ENCODE results near the gene CDCA8.

Gene CDCA8

DNA sequence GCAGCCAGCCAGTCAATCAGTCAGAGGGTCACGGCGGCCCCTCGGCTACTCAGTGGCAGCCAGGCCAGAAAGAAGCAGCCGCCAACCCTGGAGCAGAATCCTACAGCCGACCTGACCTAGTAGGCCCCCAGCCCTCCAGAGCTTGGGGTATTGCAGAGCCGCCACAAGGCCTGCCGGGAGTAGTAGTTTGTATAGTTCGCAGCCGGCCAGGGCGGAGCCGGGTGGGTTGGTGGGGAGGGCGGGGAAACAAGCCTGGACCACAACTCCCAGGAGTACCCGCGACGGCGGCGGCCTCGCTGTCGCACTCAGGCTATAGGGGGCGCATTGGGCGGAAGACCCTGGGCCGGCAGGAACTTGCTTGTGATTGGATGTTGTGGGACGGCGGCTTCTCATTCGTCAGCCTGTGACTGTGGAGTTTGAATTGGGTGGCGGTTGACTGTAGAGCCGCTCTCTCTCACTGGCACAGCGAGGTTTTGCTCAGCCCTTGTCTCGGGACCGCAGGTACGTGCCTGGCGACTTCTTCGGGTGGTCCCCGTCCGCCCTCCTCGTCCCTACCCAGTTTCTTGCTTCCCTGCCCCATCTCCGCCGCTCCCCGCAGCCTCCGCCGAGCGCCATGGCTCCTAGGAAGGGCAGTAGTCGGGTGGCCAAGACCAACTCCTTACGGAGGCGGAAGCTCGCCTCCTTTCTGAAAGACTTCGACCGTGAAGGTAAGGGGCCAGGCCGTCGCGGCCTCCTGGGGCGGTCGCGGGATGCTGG is at the start of gene CDCA8:
TSS of gene CDCA8 (plus strand) at position 439 of the 756 bp plus-strand sequence. CDS start at position 614, 175 bp downstream.
- DNase-seq: peak; percentile 99

DNA sequence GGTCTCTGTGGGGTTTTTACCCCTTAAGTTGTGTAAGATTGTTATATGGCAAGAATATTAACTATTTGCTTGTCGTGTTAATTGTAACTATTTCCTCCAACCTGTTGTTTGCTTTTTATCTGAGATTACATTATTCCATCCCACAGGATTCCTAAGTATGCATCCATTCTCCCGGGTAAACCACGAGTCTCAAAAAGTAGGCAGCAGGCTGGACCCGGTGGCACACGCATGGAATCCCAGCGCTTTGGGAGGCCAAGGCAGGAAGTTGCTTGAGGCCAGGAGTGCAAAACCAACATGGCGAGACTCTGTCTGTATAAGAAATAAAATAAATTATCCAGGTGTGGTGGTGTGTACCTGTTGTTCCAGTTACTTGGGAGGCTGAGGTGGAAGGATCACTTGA is 45.0 kb upstream of the CDCA8 start:
- DNase-seq: no peak

DNA sequence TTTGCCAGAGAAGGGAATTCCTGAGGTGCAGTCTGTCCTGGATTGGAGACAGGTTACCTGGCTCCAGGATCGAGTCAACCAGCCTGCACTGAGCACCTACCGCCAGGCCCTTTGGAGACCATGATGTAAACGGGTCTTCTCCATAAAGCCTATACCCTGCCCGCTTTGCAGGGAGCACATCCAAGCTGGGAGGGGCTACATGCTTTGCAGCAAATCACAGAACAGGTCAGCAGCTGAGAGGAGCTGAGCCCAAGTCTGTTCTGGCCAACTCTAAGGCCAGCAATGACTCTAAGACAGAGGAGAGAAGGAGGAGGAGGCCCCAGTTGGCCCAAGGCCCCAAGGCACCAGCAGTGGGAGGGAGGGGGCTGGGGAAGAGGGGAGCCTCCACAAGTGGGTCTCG is 42.1 kb upstream of the CDCA8 start:
- DNase-seq: no peak

DNA sequence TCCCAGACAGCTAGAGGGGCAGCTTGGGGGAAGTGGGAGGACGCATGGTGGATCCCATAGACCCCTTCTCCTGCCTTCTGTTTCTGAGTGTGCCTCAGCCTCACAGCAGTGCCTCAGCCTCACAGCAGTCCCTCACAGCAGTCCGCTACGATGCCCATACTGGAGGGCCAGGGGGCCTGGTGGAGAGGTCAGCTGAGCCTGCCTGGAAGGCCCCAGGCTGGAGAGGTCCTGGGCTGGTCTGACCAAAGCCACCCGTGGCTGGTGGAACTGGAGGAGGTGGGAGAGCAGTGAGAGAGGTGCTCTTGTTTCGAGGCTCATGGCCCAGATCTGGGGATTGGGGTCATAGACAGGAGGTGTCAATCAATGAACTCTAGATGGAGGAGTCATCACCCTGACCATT is 41.6 kb upstream of the CDCA8 start:
- DNase-seq: no peak

DNA sequence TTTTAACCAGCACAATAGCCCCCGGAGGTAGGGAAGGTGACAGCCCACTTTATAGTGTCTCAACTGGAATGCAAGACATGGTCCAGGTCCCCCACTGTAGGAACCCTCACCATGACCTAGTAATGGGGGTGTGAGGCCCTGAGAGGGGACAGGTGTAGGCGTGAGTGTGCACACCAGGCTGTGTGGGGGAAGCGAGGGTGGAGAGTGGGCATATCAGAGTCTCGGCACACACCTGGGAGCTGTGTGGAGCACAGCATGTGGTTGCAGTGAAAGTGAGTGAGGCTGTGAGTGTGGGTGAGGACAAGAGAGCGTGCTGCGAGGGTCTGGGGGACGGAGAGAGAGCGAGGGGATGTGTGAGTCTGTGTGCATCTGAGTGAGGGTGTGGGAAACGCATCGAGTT is 40.5 kb upstream of the CDCA8 start:
- DNase-seq: no peak

DNA sequence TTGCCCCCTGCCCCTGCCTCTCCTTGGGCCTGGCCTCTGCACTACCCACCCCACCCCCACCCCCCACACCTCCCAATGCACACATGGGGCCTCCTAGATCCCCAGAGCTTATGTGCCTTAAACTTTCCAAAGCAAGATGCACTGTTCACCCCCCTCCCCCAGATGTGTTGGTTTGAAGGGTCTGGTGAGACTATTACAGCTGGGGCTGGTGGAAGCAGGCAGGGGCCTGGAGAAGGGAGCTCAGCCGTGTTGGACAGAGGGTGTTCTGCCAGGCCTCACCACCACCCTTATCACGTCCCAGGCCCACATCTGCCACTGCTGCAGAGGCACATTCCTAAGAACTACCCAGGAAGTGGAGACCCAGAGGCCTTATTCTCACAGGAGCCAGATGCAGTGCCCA is 39.3 kb upstream of the CDCA8 start:
- DNase-seq: no peak

DNA sequence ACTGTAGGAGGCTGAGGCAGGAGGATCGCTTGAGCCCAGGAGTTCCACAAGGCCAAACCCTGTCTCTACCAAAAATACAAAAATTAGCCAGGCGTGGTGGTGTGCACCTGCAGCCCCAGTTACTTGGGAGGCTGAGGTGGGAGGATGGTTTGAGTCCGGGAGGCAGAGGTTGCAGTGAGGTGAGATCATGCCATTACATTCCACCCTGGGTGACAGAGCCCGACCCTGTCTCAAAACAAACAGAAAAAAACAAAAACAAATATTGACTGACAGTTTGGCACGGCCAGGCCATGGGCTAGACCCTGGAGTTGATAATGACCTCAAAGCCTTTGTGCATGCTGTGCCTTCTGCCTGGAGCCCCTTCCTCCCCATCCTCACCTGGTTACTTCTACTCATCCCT is 38.4 kb upstream of the CDCA8 start:
- DNase-seq: no peak

DNA sequence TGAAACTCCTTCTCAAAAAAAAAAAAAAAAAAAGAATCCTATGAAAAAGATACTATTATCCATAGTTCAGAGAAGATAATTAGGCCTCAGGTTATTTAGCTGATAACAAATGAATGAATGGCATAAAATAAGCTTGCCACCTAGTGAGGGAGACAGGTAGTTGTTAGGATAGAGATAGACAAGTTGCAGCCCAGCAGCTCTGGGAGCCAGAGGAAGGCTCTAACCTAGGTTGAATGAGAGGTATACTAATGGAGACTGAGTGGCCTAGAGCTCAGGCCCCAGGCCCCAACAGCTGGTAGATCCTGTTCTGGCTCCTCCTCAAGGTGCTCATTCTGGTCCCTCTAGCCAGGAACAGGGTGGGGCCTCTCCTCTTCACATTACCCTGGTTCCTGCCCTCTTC is 37.0 kb upstream of the CDCA8 start:
- DNase-seq: no peak

DNA sequence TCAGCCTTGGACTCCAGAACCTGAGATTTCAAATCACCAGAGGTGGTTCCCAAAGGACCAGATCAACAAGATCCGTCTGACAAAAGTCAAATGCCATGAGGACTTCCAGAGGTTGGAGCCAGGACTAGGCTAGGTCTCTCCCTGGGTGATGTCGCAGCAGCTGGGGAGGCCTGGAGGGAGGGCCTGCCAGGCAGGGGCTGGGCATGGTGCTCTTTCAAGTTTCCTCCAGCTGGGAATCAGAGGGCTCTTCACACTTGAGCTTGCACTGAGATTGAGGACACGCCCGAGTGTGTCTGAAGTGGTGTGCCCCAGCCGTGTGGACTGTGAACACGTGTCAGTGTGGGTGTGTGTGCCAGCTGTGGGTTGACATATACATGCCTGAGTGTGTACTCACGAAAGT is 36.3 kb upstream of the CDCA8 start:
- no peak for DNase-seq

DNA sequence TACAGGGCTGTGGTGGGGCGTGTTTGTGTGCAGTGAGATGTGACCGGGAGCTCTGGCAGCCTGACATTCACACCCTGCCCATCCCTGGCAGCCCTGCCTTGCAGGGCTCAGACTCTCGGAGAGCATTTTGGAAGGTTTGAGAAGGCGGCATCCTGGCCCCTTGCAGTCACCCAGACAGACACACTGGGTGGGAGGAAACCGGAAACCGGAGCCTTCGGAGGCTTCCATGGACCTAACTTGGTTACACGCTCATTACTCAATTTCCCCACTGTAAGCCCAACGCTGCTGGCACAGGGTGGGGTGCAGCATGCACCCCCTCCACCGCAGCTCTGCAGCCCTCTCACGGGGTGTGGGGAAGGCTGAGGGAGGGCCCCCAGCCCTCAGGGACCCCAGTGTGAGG is 35.4 kb upstream of the CDCA8 start:
- DNase-seq: no peak

DNA sequence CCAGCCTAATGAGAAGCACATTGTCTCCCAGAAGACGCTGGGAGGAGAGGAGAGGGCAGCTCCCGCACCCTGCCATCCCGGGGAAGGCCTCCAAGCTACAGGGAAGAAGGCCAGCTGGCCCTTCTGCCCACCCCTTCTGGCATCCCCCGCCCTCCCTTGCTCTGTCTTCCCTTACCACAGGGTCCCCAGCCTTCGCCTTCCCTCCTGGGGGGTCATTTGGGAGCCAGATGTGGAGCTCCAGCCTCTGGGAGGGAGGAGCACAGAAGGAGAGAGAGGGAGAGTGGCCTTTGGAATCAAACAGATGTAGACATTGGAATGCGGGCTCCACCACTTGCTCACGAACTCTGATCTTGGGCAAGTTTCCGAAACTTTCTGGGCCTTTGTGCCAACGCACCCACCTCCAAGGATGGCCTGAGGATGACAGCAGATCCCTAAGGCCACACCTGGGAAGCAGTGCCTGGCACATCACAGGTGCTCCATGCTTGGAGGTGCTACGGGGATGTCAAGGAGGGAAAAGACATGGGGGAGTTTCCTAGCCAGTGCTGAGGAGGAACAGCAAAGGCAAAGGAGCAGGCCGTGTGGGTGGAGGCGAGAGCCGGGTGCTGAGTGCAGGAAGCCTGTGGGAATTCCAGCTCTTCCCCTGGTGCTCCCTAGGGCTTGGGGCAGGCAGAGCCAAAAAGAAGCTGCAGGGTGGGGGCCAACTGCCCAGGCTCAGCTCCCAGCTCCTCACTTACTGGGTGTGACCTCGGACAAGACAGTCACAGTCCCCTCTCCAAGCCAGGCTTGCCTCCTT is 34.5 kb upstream of the CDCA8 start:
- DNase-seq: no peak

DNA sequence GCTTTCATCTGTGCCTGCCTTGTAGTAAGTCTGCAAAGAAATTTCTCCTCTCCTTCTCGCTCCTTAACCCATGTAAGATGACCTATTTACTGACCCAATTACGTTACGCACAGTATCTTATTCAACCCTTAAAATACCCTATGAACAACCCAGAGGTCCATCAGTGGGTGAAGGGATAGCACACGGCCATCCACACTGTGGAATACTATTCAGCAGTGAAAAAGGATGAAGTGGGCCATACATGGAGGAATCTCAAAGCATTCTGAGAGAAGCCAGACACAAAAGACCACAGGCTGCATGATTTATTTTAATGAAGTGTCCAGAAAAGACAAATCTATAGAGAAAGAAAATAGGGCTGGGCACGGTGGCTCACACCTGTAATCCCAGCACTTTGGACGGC is 33.8 kb upstream of the CDCA8 start:
- DNase-seq: no peak

DNA sequence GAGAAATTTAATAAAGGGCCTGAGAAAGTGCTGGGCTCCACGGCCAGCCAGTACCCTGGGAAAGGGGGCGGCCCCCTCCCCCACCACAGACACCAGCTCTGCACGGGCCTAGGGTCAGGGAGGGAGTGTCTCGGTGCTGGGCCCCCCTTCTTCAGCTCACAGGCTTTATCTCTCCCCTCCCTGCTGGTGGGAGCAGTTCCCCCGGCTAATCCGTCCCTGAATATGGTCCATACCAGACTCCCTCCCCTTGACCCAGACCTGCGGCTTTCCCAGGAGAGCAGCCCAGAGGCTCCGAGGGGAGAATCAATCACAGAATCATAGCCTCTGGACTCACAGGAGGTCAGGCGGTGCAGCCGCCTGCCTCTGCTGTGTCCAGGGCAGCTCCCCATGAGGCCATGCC is 31.7 kb upstream of the CDCA8 start:
- DNase-seq: no peak

DNA sequence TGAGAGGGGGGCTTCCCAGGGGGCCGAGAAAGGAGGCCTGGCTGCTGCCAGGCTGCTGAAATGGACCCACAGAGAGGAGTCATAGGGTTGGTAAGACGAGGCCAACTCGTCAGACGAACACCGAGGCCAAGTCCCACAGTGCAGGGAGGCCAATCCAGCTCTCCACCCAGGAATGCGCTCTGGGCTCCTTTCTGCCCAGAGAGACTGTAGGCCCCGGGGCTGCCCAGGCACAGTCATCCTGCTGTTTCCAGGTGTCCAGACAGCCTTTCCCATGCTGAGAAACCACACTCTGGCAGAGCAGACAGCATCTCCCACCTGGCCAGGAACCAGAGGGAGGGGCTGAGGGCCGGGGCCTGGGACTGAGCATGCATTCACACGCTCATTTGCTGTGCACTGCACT is 30.9 kb upstream of the CDCA8 start:
- no peak for DNase-seq

DNA sequence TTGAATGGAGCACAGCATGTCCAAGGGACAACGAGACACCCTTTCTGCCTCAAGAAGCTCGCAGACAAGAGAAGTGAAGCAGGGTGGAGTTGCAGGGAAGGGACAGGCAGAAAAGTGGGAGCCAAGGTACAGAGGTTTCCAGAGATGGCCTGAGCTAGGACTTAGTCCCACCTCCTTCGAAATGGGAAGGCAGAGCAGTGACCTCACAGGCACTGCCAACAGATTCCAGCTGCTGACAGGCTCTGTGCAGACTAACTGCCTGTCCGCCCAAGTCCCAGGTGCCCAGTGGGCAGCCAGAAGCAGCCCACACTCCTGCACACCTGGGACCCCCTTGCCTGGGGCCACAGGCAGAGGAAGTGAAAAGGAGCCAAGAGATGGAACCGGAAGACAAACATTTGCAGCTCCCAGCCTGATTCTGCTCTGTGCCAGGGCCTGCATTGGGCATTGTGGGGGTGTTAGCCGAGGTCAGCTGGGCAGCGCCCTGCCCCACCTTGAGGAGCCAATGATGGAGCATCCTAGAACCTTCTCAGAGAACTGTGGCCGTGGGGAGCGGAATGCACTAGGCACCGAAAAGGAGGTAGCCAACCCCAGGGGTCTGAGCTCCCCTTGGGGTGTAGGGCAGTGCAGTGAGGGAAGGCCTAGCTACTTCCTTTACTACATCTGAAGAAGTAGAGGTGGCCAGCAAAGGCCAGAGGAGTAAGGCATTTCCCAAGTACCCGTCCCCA is 30.1 kb upstream of the CDCA8 start:
- no peak for DNase-seq

DNA sequence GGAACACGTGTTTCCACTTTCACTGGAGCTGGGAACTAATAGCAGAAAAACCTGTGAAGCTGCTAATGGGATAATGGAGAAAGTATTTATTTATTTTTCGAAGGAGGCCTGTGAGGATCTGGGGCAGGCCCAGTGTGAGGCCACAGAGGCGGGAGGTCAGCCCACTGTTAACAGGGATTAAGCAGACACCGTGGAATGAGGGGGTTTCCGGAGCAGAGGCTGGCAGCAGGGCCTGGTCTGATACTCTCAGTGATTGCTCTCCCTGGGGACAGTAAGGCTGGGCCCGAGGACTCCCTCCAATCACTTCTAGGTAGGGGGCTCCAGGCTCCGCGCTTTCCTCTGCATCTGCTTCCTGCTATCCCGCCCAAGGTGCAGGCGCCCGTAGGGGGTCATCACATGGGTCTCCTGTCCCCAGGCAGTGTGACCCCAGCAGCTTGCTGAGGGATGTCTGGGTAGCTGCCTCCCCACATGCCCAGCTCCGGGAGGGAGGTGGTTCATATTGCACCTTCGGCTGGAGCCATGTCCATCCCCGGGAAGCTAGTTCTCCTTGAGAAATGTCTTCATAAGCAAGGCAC is 28.8 kb upstream of the CDCA8 start:
- DNase-seq: no peak

DNA sequence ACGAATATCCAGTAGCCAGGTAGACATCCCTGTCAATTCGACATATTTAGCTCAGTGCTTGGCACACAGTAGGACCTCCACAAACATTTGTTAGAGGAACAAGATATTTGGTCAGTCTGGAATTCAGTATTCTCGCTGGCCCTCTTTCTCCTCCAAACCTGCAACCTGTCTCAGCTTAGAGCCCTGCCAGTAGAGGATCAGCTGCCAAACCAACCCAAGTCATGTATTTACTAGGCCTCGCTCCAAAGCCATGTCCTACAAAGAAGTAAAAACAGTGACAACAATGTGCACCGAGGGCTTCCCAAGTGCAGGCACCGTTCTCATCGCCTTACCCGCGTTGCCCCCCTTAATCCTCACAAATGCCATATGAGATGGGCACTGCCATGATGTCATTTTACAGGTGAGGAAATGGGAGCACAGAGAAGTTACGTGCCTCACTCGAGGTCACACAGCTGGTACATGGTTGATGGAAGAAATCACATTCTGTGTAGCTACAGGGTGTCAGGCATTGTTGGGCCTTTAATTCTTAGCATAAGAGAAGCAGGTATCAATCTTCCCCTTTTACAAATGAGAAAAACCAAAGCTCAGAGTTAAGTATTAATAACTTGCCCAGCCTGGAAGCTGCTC is 26.0 kb upstream of the CDCA8 start:
- DNase-seq: no peak

DNA sequence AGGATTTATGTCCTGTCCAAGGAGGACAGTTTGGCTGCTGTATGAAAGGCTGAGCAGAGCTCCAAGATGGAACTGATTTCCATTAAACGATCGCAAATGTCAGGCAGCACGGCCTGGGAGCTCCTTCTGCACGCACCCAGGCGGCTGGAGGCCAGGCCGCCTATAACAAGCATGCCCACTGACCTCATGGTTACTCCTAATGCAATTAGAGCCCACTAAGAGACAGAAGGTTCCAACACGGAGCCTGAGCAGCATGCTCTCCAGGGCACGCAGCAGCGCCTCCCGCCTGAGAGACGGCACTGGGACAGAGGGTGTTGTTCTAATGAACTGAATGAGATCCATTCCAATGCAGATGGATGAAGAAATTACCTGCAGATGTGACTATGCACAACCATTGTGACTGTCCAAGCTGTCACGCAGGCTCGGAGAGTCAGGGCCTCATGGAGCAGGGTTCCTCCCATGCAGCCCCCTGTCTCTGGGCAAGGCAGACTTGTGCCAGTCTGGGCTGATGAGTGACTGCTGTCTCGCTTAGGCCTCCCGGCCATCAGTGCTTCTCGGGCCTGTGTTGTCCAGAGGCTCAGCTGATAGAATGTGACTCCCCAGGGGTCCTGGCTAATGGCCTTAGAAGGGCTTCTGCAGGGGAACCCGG is 25.2 kb upstream of the CDCA8 start:
- DNase-seq: no peak

DNA sequence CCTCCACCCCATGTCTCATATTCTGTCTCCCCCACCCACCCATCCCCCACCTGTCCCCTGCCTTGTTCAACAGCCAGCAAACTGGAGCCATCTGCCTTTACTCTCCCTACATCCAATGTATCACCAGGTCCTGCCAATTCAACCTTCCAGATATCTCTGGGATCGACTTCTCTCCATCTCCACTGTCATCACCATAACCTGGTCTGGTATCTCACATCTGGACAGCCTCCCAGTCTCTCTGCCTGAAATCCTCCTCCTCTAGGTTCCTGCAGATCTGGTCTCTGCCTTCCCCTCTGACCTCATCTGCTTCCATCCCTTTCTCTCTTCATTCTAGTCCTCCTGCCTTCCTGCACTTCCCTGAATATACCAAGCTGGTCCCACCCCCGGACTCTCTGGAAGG is 22.2 kb upstream of the CDCA8 start:
- no peak for DNase-seq

DNA sequence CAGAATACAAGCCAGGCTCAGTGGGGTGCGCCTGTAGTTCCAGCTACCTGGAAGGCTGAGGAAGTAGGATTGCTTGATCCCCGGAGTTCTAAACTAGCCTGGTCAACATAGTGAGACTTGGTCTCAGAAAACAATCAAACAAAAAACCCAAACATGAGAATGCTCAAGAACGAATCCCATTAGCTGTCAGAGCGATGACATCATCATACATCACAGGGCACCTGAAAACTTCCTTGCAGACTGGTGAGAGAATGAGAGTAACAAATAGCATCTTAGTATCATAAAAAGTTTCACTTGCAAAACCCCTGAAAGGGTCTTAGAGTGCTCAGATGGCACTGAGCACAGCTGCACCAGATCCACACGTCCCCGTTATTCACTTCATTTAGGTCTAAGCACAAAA is 21.1 kb upstream of the CDCA8 start:
- no peak for DNase-seq

DNA sequence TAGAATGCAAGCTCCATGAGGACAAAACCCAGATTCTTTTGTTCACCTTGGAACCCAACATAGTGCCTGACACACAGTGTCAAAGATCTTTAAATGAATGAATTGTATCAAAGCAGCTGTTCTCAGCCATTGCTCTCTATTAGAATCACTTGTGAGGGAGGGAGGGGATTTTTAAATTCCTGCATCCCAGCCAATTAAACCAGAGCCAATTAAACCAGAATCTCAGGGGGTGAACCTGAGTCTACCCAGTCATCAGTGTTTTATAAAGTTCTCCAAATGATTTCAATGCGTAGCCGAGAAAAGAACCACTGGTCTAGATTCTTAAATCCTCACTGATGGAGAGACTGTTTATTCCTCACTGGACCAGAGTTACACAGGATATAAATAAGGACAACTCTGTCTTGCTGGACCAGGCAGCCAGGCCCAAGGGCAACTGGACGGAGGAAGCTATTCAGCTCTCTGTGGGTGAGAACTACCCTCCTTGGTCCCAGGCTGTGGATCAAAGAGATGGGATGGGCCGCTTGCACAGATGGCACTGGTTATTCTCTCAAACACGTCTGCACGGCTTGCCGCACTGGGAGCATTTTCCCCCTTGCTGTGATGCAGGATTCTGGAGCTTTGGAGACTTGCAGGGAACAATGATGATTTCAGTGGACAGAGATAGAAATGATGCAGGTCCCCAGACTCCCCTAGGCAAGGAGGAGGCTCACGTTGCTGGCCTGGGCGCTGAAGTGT is 20.0 kb upstream of the CDCA8 start:
- no peak for DNase-seq

DNA sequence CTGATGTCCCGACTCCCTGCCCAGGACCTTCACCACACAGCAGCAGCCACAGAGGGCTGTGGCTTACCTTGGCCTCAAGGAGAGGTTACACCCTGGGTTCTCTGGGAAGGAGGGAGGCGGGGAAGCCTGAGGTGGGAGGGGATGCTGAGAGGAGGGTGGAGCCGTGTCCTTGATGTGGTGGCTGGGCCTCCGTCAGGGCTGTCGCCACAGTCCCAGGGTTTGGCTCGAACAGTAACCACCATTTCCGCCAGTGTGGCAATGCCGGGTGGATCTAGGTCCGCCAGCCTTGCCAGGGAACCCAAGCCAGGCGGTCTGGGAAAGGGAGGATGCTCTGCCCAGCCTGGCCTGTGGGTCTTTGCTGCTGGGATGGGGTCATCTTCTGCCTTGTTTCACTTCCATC is 18.4 kb upstream of the CDCA8 start:
- DNase-seq: no peak
